ENCODE results near the gene SHOC2.

- TF ChIP-seq CTCF (IDR thresholded peaks at IDR 0.05) (no peak), POLR2AphosphoS5 (IDR thresholded peaks at IDR 0.05) (no peak), EP300 (IDR thresholded peaks at IDR 0.05; ENCODE audit: low read depth) (no peak), POLR2A (IDR thresholded peaks at IDR 0.05) (no peak)
Observed at GRCh38 chr10:110910138-110910537, 9.3 kb upstream of the SHOC2 start.

All from transverse colon (tissue), 4 donors.